DMS153 (cell line): Measurements from ENCODE around the gene MAZ.
"Not testable (repeated sequence)": the region's sequence is repeated elsewhere in the genome, so short reads cannot be mapped to it uniquely, and the experiment has no call there.

Experiments
- DNase-seq: peaks from one replicate; lab custom pipeline; 2025; lab: John Stamatoyannopoulos, UW

Gene MAZ

DNA sequence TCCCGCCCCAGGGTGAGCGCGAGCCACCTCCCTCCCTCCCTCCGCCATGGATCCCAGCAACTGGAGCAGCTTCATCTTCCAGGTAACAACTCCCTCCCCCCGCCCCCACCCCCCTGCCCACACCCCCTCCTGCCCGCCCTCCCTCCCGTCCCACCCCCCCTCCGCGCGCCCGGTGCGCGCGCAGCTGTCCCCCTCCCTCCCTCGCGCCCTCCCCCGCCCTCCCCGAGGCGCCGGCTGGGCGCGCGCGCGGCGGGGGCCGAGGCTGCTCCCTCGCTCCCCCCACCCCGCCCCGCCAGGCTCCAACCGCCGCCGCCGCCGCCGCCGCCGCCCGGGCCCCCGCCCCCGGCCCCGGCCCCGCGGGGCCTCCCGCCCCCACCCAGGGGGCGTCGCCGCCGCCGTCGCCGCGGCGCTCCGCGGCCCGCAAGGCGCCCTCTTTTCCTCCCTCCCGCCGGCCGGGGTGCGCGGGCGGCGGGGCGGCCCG is at the start of gene MAZ:
Gene MAZ, plus strand, starts transcription at position 431 of the 481 bp plus-strand sequence. CDS start 173 bp downstream, outside the sequence.
- peak; percentile 91 for DNase-seq

DNA sequence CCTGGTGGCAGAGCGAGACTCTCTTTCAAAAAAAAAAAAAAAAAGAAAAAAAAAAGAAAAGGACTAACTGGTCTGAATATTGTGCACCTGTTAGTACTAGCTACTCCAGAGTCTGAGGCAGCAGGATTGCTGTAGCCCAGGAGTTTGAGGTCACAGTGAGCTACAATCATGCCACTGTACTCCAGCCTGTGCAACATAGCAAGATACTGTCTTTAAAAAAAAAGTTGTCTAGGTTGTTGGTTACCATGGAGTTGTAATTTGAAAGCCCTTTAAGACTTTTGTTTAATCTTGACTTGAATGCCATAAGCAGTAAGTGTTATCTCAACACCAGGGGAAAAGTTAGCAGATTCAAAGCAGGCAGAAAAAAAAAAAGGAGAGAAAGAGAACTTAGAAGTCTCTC is 49.7 kb upstream of the MAZ start:
- DNase-seq: no peak

DNA sequence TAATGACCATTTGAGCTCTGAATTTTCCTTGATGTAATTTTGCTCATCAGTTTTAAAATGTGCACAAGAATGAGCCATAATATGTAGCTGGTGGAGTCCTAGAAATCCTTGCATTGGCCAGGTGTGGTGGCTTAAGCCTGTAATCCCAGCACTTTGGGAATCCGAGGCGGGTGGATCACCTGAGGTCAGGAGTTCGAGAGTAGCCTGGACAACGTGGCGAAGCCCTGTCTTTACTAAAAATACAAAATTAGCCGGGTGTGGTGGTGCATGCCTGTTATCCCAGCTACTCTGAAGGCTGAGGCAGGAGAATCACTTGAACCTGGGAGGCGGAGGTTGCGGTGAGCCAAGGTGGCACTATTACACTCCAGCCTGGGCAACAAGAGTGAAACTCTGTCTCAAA is 49.2 kb upstream of the MAZ start:
- DNase-seq: not testable (repeated sequence)

DNA sequence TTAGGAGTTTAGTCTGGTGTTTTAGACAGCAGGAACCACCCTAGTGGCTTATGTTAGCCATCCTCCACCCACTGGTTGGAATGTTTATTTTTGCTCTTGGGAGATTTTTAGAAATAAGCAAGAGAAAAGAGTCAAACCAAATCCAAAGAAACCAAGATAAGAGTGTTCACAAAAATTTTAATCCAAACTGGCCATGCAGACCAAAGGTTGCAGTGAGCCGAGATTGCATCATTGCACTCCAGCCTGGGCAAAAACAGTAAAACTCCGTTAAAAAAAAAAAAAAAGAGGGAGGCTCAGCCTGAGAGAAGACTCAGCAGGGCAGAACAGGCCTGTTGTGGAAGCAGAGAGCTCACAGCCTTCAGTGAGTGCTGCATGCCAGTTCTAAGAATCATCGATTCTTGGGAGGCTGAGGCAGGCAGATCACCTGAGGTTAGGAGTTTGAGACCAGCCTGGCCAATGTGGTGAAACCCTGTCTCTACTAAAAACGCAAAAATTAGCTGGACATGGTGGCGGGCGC is 48.3 kb upstream of the MAZ start:
- no peak for DNase-seq

DNA sequence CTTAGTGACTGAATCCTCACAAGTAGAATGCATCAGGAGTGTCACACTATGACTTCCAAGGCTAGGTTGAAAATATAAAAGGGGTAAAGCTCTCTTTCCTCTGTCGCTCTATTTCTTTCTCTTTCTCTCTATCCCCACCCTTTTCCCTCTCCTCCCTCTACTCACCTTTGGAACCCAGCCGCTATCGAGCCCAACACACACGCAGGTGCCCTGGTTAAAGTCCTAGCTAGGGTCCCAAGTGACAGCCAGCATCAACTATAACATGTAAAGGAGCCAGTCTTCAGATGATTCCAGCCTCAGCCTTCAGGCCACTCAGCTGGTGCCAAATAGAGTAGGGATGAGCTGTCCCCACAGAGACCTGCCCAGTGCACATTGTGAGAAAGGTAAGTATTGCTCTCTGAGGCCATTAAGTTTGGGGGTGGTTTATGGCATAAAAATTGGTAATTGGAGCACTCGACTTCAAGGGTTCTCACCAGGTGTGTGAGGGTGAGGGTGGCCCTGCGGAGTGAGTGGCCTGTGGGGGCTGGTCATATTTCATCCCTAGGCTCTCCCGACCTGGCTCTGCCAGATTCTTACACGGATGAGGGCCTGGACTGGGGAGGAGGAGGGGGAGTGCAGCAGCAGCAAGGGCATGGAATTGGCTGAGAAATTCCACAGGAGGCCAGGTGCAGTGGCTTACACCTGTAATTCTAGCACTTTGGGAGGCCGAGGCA is 45.6 kb upstream of the MAZ start:
- DNase-seq: peak; percentile 37

DNA sequence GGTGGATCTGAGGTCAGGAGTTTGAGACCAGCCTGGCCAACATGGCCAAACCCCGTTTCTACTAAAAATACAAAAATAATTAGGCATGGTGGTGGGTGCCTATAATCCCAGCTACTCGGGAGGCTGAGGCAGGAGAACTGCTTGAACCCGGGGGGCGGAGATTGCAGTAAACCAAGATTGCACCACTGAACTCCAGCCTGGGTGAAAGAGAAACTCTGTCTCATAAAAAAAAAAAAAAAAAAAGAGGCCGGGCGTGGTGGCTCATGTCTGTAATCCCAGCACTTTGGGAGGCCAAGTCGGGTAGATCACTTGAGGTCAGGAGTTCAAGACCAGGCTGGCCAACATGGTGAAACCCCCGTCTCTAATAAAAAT is 45.1 kb upstream of the MAZ start:
- DNase-seq: not testable (repeated sequence)

DNA sequence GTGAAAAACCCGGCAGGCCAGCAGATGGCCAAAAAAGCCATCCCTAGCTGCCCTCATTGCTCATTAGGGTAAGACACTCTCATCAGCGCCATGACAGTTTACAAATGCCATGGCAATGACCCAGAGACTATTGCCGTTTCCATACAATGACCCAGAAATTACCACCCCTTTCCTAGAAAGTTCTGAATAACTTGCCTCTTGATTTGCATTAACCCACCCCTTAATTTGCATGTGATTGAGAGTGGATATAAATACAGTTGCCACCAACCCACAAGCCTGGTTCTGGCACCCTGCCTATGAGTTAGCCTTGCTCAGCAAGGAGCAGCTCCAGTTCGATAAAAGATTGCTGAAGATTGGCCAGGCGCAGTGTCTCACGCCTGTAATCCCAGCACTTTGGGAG is 44.4 kb upstream of the MAZ start:
- DNase-seq: no peak

DNA sequence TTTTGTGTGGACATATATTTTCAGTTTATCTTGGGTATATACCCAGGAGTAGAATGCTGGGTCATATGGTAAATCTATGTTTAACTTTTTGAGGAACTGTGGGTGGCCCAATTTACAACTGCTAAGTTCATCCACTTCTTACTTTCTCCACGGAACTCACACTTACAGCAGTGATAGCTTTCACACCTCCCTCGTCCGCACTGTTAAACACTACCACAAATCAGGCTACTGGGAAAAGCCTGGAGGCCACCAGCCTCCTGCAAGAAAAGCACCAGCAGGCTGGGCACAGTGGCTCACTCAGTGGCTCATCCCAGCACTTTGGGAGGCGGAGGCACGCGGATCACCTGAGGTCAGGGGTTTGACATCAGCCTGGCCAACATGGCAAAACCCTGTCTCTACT is 43.0 kb upstream of the MAZ start:
- no peak for DNase-seq

DNA sequence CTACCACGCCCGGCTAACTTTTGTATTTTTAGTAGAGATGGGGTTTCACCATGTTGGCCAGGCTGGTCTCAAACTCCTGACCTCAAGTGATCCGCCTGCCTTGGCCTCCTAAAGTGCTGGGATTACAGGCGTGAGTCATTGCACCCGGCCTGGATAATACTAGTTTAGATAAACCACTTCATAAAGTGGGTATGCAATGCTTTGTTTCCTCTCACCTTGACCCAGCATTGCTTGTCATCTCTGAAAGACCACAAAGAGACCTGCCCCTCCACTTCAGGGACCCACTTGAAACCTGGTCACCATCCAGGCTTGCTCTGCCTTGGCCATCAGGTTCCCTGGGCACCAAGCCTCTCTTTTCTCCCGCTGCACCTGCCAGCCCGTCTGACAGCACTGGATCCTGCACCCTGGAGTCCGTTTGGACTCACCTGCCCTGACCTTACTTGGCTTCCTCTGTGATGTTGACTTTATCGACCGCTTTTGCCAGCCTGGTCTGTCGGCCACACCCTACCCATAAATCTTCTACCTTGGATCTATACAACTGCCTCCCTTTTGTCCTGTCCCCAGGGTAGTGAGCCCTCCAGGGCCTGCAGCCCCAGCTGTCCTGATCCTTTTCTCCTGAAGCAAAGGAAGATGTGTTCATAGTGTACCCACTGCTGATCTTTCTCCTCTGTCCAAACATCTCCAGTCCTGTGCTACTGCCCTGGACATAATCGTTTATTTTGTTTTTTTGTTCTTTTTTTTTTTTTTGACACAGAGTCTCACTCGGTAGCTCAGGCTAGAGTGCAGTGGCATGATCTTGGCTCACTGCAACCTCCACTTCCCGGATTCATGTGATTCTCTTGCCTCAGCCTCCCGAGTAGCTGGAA is 40.9 kb upstream of the MAZ start:
- peak; percentile 99 for DNase-seq

DNA sequence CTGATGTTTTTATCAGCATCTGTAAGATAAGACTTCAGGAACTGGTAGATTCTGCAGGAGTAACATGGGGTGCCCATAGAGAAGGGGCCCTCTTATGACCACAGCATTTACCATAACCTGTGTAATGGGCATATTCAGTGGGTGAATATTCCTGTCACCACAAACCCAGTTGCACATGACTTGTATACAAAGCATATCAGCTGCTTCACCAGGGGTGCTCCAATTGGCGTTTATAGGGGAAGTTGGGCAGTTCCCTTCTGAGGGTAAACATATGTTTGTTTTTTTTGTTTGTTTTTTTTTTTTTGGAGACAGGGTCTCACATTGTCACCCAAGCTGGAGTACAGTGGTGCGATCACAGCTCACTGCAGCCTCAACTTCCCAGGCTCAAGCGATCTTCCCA is 39.8 kb upstream of the MAZ start:
- no peak for DNase-seq

DNA sequence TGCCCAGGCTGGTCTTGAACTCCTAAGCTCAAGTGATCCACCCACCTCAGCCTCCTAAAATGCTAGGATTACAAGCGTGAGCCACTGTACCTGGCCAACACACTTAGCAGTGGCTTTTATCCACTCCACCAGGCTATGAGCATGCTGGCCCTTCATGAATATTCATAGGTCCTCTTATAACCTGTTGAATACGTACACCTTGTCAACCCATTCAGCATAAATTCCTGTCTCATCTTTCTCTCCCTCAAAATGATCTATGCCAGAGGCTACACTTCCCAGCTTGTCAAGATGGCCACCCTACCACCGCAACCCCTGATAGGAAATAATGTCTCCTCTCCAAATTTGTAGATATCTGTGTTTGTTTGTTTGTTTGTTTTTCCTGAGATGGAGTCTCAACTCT is 39.3 kb upstream of the MAZ start:
- DNase-seq: no peak

DNA sequence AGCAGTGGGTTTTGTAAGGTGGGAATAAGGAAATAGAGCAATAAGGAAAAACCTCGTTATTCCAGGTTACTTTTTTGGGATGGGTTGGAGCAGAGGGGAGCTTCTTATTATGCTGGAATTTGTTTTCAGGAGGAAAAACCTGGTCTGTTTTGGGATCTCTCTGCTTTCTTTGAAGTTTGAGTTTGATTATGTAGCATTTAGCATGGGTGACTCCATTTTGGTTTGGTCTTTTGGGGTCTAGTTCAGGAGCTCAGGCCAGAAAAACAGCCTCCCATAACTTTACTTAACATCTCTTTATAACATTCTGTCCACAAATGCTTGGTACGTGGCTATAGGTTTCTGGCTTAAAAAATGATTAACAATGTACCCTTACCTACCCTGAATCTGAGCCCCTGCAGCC is 36.8 kb upstream of the MAZ start:
- DNase-seq: no peak

DNA sequence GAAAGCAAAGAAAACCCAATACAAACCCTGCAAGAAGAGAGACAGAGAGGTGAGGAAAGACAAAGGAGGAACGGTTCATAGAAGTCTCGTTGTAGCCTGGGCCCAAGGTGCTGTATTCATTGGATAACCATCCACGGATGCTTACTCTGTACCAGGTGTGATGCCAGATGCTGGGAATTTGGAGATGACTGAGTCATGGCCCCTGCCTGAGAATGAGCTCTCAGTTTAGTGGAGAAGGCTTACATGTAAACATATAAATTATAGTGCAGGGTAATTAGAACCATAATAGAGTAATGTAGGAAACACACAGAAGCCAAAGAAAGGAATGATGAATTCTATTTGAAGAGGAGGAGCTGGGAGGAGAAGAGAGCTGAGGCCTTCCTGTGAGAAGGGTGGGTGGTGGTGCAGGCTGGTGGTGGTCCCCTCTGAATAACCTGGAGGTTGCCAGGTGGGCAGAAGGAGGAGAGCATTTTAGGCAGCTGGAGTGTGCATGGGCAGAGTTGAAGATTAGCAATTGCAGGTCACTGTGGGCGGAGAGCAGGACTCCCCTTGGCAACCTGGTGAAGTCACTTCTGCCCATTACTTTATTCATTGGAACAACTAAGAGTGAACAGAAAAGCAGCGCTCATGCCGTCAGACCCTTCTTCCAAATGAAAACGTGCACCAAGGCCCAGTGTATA is 35.9 kb upstream of the MAZ start:
- DNase-seq: peak; percentile 37

DNA sequence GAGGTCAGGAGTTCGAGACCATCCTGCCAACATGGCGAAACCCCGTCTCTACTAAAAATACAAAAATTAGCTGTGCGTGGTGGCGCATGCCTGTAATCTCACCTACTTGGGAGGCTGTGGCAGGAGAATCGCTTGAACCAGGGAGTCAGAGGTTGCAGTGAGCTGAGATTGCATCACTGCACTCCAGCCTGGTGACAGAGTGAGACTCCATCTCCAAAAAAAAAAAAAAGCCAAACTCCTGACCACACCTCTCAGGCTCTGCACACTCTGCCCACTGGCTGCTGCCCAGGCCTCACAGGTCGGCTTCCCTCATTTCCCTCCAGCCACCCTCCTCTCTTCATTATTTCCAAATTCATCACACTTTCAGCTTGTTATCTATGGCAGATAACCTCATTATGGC is 34.0 kb upstream of the MAZ start:
- DNase-seq: not testable (repeated sequence)

DNA sequence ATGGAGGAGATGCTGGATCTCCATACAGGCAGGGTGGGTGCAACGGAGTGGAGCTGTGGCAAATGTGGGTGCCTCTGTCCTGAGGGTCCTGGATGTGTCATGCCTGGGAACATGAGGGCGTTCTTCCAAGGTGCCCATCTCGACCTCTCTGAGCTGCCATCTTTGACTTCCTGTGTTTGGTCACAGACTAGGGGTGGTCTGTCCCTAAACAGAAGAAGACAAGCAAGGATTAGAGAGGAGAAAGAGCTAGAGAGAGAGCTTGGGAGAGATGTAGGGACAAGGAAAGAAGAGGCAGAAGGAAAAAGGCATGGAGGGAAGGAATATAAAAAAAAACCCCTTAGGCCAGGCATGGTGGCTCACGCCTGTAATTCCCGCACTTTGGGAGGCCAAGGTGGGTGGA is 31.6 kb upstream of the MAZ start:
- no peak for DNase-seq

DNA sequence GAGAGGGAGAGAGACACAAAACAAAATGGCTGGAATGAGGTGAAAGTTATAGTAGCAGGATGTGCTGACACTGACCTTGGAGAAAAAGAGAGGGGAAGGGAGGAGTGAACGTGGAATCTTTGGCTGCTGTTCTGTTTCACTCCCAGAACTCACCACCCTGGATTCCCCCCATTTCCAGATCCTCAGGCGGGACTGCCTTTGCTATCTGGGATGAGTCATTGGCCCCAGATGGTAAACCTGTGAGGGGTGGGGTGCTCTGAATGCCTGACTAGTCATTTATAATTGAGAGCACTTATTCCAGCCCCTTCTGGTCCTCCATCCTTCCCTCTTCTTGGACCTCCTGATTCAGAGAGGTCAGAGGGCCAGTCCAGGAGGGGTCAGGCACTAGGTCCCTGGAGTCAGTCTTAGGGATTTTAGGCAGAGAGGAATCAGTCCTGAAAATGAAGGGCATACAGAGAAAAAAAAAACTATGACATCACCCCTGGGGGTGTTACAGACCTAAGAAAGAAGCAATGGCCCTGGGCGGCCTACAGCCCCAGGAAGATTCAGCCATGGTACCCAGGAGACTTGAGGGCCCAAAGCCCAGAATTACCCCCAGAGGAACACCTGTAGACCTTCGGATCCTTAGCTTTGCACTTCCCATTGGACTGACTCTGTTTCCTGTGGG is 30.5 kb upstream of the MAZ start:
- no peak for DNase-seq

DNA sequence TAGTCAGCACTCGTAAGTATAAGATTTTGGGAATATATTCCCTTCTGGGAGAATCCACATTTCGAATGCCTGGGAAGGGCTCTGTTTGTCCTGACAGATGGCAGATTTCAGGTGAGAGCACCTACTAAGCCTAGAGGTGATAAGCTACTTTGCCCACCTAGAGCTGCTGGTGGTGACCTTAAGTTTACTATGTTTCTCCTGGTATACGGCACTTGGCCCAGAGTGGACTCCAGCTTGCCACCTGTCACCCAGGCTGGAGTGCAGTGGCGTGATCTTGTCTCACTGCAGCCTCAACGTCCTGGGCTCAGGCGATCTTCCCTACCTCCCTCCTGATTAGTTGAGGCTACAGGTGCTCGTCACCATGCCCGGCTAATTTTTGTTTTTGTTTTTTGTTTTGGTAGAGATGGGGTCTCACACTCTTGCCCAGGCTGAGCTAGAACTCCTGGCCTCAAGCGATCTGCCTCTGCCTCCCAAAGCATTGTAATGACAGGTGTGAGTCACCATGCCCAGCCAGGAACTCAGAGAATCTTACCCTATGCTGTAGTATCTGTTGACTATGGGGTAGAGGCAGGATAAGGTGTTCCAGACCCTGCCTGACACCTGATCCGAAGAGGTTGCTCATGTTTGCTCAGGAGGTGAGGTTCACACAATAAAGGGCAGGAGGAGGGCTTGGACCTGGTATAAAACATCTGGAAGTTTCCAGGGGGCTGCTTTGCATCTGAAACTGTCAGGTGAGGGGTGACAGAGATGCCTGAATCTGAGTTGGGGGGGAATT is 28.6 kb upstream of the MAZ start, which contains the start of gene ZG16:
Gene ZG16, plus strand, starts transcription at position 681 of the 775 bp plus-strand sequence. CDS start 1,011 bp downstream, outside the sequence.
- no peak for DNase-seq

DNA sequence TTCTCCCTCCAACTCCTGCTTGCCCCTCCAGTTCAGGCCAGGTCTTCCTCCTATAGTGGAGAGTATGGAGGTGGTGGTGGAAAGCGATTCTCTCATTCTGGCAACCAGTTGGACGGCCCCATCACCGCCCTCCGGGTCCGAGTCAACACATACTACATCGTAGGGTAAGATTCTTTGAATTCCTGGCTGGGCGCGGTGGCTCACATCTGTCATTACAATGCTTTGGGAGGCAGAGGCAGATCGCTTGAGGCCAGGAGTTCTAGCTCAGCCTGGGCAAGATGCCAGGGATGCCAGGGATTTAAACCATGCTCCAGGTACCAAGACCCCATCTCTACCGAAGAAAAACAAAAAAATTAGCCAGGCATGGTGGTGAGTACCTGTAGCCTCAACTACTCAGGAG is 26.9 kb upstream of the MAZ start:
- no peak for DNase-seq

DNA sequence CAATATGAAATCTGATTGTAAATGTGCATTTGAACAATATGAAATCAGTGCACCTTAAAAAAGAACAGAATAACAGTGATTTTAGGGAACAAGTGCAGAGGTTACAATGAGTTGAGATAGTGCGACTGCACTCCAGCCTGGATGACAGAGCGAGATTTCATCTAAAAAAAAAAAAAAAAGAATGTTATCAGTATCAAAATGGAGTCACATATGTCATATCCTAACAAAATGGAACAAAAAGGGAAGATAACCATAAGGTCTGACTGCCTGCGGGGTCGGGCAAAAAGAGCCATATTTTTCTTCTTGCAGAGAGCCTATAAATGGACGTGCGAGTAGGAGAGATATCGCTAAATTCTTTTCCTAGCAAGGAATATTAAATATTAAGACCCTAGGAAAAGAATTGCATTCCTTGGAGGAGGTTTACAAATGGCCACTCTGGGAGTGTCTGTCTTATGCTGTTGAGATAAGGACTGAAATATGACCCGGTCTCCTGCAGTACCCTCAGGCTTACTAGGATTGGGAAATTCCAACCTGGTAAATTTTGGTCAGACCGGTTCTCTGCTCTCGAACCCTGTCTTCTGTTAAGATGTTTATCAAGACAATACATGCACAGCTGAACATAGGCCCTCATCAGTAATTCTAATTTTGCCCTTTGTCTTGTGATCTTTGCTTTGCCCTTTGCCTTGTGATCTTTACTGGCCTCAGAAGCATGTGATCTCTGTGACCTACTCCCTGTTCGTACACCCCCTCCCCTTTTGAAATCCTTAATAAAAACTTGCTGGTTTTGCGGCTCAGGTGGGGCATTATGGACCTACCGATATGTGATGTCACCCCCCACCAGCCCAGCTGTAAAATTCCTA is 23.0 kb upstream of the MAZ start:
- DNase-seq: not testable (repeated sequence)

DNA sequence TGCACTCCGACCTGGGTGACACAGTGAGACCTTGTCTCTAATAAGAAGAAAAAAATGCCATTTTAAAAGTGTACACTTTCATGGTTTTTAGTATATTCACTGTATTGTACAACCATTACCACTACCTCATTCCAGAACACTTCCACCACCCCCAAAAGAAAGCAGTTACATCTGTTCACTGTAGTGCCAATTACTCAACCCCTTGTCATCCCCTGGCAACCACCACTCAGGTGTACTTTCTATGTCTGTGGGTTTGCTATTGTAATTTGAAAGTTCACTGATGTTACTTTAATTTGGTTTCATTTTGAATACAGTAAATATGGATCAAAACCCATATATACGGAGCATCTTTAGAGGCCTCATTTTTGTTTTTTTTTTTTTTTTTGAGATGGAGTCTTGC is 22.2 kb upstream of the MAZ start:
- DNase-seq: no peak
